Lower leg skin (tissue), 4 donors: Measurements from ENCODE around the gene TAGLN. TPM values are rescaled to one million over a fixed set of nuclear protein-coding genes. Genes with fewer than 3 reads are reported as not detected.

Source experiments
- DNase-seq, 2 donors: peaks; one replicate each; pipeline ENCODE4 v3.0.0-alpha.2; 2019; ENCODE audit warnings: low spot score in 2 of 2
- H3K4me3 ChIP-seq: fragments of 200-600 bp; sonication (generic); 2 replicates; pipeline ENCODE4 v1.5.1; 2017; ENCODE audit warnings: mild to moderate bottlenecking, low read depth; ENCODE audit not compliant: poor library complexity, severe bottlenecking
- CTCF ChIP-seq, 3 donors: fragments of 450-650 bp; IDR thresholded peaks; one replicate each; pipeline ENCODE4 v1.5.1; 2016; ENCODE audit warnings: antibody characterized with exemption in 3 of 3, mild to moderate bottlenecking in 3 of 3, moderate library complexity in 2 of 3
- POLR2A ChIP-seq, 2 donors: fragments of 450-650 bp; IDR thresholded peaks; one replicate each; pipeline ENCODE4 v1.6.1; 2016 to 2017; ENCODE audit warnings: antibody characterized with exemption in 2 of 2, mild to moderate bottlenecking in 1 of 2, moderate library complexity in 1 of 2
- WGBS, 2 donors: methylation state at CpG; one replicate each; pipeline ENCODE4 v1.1.5; 2018; 5-methylcytosine and 5-hydroxymethylcytosine counted together
- intact Hi-C: fragments of 100-400 bp; cut with DNase I; formaldehyde crosslinking; loops from one replicate; pipeline ENCODE4 v1.15.0; 2023; ENCODE audit warnings: low total_unique reads
- total RNA-seq, 4 donors: library from RNA; depleted of rRNA; stranded (reverse); fragments of >200 nt; gene quantifications; one replicate each; pipeline ENCODE4 v1.1.0, GENCODE V29; 2016

TAGLN gene
- total RNA-seq, 4 donors from 2014 or later: 122 to 450 (median 233) TPM

GRCh38 chr11:117214404-117215110, 15.4 kb downstream of the TAGLN start:
- intact Hi-C loops: loop anchor here (5.0 kb wide), 1 partner anchor 1973 kb away; the partner anchor contains the start of gene NHERF4
- TF ChIP-seq CTCF (IDR thresholded peaks at IDR 0.05) (no peak), POLR2A (IDR thresholded peaks at IDR 0.05) (no peak)
- no peak overlapping the region for H3K4me3 ChIP-seq
- 88 to 91% methylated on average over 7 of the region's 7 CpGs for WGBS, 2 donors
- DNase-seq: no peak

GRCh38 chr11:117217141-117218084, 18.2 kb downstream of the TAGLN start:
- no peak for DNase-seq
- intact Hi-C loops: loop anchor here (5.0 kb wide), 1 partner anchor 1970 kb away; the partner anchor contains the start of gene NHERF4
- TF ChIP-seq POLR2A (IDR thresholded peaks at IDR 0.05) (no peak), CTCF (IDR thresholded peaks at IDR 0.05) (no peak)
- no peak overlapping the region for H3K4me3 ChIP-seq
- 75 to 78% methylated on average over 11 of the region's 11 CpGs for WGBS, 2 donors

GRCh38 chr11:117218133-117218915, 19.2 kb downstream of the TAGLN start:
- intact Hi-C loops: loop anchor here (5.0 kb wide), 1 partner anchor 1969 kb away; the partner anchor contains the start of gene NHERF4
- peak in 1 of 2 donors; percentile 84 for DNase-seq
- TF ChIP-seq CTCF (IDR thresholded peaks at IDR 0.05) (no peak), POLR2A (IDR thresholded peaks at IDR 0.05) (no peak)
- 70 to 71% methylated on average over 15 of the region's 15 CpGs for WGBS, 2 donors
- H3K4me3 ChIP-seq: no peak overlapping the region

- no peak for TF ChIP-seq CTCF (IDR thresholded peaks at IDR 0.05)
- no peak for TF ChIP-seq POLR2A (IDR thresholded peaks at IDR 0.05)
- DNase-seq: no peak
- H3K4me3 ChIP-seq: no peak overlapping the region
- 89 to 91% methylated on average over 6 to 9 of the region's 9 CpGs for WGBS, 2 donors
- intact Hi-C loops: loop anchor here (5.0 kb wide), 1 partner anchor 1968 kb away; the partner anchor contains the start of gene NHERF4
These were observed 19.8 kb downstream of the TAGLN start for GRCh38 chr11:117219001-117219400.

- no peak overlapping the region for H3K4me3 ChIP-seq
- 86 to 93% methylated on average over 8 of the region's 8 CpGs for WGBS, 2 donors
- intact Hi-C loops: loop anchor here (5.0 kb wide), 1 partner anchor 1968 kb away; the partner anchor contains the start of gene NHERF4
- DNase-seq: no peak
- TF ChIP-seq CTCF (IDR thresholded peaks at IDR 0.05): no peak
- TF ChIP-seq POLR2A (IDR thresholded peaks at IDR 0.05): no peak
These were observed 20.3 kb downstream of the TAGLN start for GRCh38 chr11:117219455-117219854.
